ENCODE data around the gene CD27.
"Not testable (repeated sequence)": the region's sequence is repeated elsewhere in the genome, so short reads cannot be mapped to it uniquely, and the experiment has no call there.

DNA sequence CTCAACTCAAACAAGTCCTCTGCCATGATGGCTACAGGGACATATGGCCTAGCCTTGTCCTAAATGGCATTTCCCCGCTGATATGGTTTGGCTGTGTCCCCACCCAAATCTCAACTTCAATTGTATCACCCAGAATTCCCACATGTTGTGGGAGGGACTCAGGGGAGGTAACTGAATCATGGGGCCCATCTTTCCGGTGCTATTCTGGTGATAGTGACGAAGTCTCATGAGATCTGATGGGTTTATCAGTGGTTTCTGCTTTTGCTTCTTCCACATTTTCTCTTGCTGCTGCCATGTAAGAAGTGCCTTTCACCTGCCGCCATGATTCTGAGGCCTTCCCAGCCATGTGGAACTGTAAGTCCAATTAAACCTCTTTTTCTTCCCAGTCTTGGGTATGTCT is 22.0 kb downstream of the CD27 start:
- TF ChIP-seq, protein P1, sequence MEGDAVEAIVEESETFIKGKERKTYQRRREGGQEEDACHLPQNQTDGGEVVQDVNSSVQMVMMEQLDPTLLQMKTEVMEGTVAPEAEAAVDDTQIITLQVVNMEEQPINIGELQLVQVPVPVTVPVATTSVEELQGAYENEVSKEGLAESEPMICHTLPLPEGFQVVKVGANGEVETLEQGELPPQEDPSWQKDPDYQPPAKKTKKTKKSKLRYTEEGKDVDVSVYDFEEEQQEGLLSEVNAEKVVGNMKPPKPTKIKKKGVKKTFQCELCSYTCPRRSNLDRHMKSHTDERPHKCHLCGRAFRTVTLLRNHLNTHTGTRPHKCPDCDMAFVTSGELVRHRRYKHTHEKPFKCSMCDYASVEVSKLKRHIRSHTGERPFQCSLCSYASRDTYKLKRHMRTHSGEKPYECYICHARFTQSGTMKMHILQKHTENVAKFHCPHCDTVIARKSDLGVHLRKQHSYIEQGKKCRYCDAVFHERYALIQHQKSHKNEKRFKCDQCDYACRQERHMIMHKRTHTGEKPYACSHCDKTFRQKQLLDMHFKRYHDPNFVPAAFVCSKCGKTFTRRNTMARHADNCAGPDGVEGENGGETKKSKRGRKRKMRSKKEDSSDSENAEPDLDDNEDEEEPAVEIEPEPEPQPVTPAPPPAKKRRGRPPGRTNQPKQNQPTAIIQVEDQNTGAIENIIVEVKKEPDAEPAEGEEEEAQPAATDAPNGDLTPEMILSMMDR (conservative IDR thresholded peaks at IDR 0.05; ENCODE audit: low read depth, low read length): not testable (repeated sequence)
- not testable (repeated sequence) for TF ChIP-seq EZH2 (IDR thresholded peaks at IDR 0.05; ENCODE audit: borderline replicate concordance, low read depth, low read length, poor library complexity, severe bottlenecking)
